ENCODE measurements around the gene ABO. TPM values are rescaled to one million over a fixed set of nuclear protein-coding genes. Genes with fewer than 3 reads are reported as not detected.
"Not testable (repeated sequence)": the region's sequence is repeated elsewhere in the genome, so short reads cannot be mapped to it uniquely, and the experiment has no call there.

The ABO gene
- total RNA-seq, 1 donor from 2014 or later = 2.3 TPM

DNA sequence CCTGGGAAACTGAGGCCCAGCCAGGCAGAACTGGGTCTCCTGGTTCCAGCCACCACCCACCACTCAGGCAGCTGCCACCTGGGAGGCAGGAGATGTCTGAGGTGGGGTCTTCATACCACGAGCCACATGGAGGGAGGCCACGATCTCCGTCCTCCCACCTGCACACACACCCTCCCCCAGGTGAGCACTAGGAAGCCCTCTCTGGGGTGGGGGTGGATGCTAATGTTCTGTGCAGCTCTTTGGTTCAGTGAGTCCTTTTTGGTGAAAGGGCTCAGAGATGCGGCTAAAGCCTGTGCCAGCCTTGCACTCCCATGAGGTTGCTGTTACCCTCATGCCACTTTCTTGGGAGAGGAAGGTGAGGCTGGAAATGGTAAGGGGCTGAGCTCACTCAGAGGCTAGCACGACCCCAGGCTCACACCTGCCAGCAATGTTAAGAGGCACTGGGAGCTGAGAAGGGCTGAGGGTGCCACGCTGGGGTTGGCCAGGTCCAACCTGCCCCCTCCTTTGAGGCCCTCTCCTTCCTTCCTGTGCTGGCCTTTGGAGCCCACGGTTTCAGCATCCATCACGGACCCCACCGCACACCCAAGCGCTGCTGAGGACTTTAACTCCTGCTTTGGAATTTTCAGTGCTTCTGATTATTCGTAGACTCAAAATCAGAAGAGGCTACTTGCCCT, 39.3 kb downstream of the ABO start:
- intact Hi-C loops (cut with micrococcal nuclease) = no loop called here
- TF ChIP-seq CTCF (IDR thresholded peaks at IDR 0.05; ENCODE audit: borderline replicate concordance) = no peak
- no peaks in the 10 kb centered on the region for H3K36me3 ChIP-seq
- H3K27me3 ChIP-seq (ENCODE audit: low read depth) = no peaks in the 10 kb centered on the region
- no peak for DNase-seq
- no peak overlapping the region for H3K4me3 ChIP-seq
- H3K9me3 ChIP-seq (replicated peaks) = no peaks in the 10 kb centered on the region
- H3K4me1 ChIP-seq = peaks cover 41% of the 10 kb centered on the region
- H3K27ac ChIP-seq (replicated peaks) = peak overlapping the region; percentile 9

DNA sequence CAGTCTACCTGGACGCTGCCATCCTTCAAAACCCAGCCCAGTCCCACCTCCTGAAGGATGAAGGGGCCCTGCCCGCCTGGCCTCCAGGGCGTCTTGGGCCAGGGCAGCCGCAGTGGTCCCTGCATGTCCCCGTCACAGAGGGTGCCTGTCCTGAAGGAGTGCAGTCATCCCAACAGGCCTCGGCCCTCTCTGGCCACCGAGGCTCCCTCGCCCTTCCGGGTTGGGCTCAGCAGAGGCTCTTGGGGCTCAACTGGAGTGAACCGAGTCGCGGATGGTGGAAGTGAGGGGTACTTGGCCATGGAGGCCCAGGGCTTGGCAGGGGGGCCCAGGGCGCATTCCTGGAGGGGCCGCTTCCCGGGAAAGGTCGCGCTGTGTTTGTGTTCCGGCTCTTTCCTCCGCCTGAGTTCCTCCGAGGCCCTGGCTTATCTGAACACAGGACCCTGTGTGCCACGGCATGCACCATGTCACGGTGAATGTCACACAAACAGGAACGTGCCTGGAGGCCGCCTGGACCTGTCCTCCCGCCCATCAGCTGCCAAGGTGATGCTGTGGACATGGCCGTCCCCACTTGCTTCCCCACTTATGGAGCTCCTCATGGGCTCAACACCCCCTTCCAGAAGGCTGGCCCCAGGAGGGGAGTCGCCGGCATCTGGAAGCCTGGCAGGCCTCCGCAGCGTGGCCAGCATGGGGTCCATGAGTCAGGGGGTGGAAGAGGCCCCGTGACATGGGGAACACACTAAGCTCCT, 40.3 kb downstream of the ABO start:
- no peak for DNase-seq

GRCh38 chr9:133233681-133234432, 41.1 kb downstream of the ABO start:
- Histone ChIP-seq H3K4me3 (no peak overlapping the region), H3K27ac (replicated peaks) (peak overlapping the region; percentile 66), H3K27me3 (ENCODE audit: low read depth) (no peaks in the 10 kb centered on the region), H3K36me3 (no peaks in the 10 kb centered on the region), H3K4me1 (peaks cover 30% of the 10 kb centered on the region), H3K9me3 (replicated peaks) (no peaks in the 10 kb centered on the region)
- intact Hi-C loops (cut with micrococcal nuclease) = no loop called here
- DNase-seq = no peak
- TF ChIP-seq CTCF (IDR thresholded peaks at IDR 0.05; ENCODE audit: borderline replicate concordance) = no peak

More for the DNA sequence above, 40.3 kb downstream of the ABO start:
- H3K4me1 ChIP-seq = peaks cover 39% of the 10 kb centered on the region
- H3K27me3 ChIP-seq (ENCODE audit: low read depth) = no peaks in the 10 kb centered on the region
- no peak for TF ChIP-seq CTCF (IDR thresholded peaks at IDR 0.05; ENCODE audit: borderline replicate concordance)
- no peaks in the 10 kb centered on the region for H3K9me3 ChIP-seq (replicated peaks)
- no peaks in the 10 kb centered on the region for H3K36me3 ChIP-seq
- H3K4me3 ChIP-seq = no peak overlapping the region
- intact Hi-C loops (cut with micrococcal nuclease) = no loop called here
- peak overlapping the region; percentile 66 for H3K27ac ChIP-seq (replicated peaks)

DNA sequence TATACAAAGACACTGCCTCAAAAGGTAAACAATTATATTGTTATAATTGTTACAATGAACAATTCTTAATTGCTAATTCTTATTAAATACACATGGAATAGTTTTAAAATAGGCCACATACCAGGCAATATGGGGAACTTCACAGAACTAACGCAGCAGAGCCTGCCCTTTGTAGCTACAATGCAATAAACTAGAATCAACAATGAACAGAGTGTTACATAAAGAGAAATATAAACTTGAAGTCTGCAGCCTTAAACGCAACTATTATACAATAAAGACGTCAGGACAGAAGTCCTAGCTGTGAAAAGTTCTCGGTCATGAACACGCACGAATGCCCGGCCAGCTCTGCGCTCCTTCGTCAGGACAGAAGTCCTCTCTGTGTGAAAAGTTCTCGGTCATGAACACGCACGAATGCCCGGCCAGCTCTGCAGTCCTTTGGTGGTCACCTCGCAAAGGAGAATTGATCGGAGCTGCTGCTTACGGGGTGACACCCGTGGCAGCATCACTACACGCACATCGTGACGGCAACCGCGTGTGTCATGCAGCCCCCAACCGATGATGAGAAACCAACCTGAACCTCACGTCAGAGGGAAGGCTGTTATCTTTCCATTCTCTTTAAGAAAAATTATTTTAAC, 43.0 kb downstream of the ABO start:
- H3K9me3 ChIP-seq (replicated peaks); DNase-seq; H3K27me3 ChIP-seq (ENCODE audit: low read depth); H3K27ac ChIP-seq (replicated peaks); H3K4me3 ChIP-seq; intact Hi-C loops (cut with micrococcal nuclease); H3K36me3 ChIP-seq: not testable (repeated sequence)
- H3K4me1 ChIP-seq = peaks cover 12% of the 10 kb centered on the region

- H3K27me3 ChIP-seq (ENCODE audit: low read depth) = peaks cover 23% of the 10 kb centered on the region
- H3K36me3 ChIP-seq; intact Hi-C loops (cut with micrococcal nuclease); H3K4me3 ChIP-seq; H3K27ac ChIP-seq (replicated peaks); H3K4me1 ChIP-seq; DNase-seq; H3K9me3 ChIP-seq (replicated peaks): not testable (repeated sequence)
These were observed 44.5 kb downstream of the ABO start for GRCh38 chr9:133230514-133230913.

DNA sequence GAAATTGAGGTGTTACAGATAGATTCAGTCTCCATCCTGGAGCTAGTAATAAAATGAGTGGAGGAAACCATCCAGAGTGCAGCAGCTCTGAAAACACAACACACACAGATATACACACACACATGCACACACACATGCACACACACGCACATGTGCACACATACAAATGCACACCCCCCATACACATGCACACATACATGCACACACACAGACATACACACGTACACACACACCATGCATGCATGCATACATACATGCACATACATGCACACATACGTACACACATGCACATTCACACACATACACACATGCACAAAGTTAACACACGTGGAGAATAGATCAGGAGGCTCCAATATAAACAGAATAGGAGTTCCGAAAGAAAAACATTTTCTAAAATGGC, 44.9 kb downstream of the ABO start:
- no peak for TF ChIP-seq CTCF (IDR thresholded peaks at IDR 0.05; ENCODE audit: borderline replicate concordance)
- no peaks in the 10 kb centered on the region for H3K9me3 ChIP-seq (replicated peaks)
- no peak for DNase-seq
- no peaks in the 10 kb centered on the region for H3K36me3 ChIP-seq
- no peaks in the 10 kb centered on the region for H3K4me1 ChIP-seq
- peaks cover 27% of the 10 kb centered on the region for H3K27me3 ChIP-seq (ENCODE audit: low read depth)
- no peak overlapping the region for H3K27ac ChIP-seq (replicated peaks)
- H3K4me3 ChIP-seq = no peak overlapping the region
- intact Hi-C loops (cut with micrococcal nuclease) = no loop called here

- peaks cover 32% of the 10 kb centered on the region for H3K27me3 ChIP-seq (ENCODE audit: low read depth)
- H3K9me3 ChIP-seq (replicated peaks); intact Hi-C loops (cut with micrococcal nuclease); DNase-seq; H3K36me3 ChIP-seq; H3K4me3 ChIP-seq; H3K27ac ChIP-seq (replicated peaks); H3K4me1 ChIP-seq: not testable (repeated sequence)
These were observed 46.4 kb downstream of the ABO start for GRCh38 chr9:133228474-133229193.

- H3K27ac ChIP-seq (replicated peaks); H3K4me1 ChIP-seq; H3K36me3 ChIP-seq; H3K9me3 ChIP-seq (replicated peaks); H3K4me3 ChIP-seq; intact Hi-C loops (cut with micrococcal nuclease); DNase-seq: not testable (repeated sequence)
- H3K27me3 ChIP-seq (ENCODE audit: low read depth) = peaks cover 32% of the 10 kb centered on the region
These were observed 47.0 kb downstream of the ABO start for GRCh38 chr9:133227996-133228395.

Data from left ventricle myocardium inferior (tissue), 1 donor.